DOHH2 (cell line): Measurements from ENCODE around the gene FAM89B.

ENCODE experiments used
- H3F3A ChIP-seq: fragments of 200-600 bp; sonication (generic), shearing (Covaris generic); 2 replicates; pipeline ENCODE4 v1.6.0; 2016; ENCODE audit warnings: antibody characterized with exemption, mild to moderate bottlenecking; ENCODE audit not compliant: control insufficient read depth, insufficient read depth
- H3K27ac ChIP-seq: fragments of 200-600 bp; sonication (generic); 2 replicates; pipeline ENCODE4 v1.5.1; 2014; ENCODE audit warnings: low read depth, mild to moderate bottlenecking, low read length, moderate library complexity
- H3K27me3 ChIP-seq: fragments of 200-600 bp; sonication (generic); 2 replicates; pipeline ENCODE4 v1.6.1; 2014; ENCODE audit warnings: mild to moderate bottlenecking, low read length, mixed read lengths; ENCODE audit not compliant: control insufficient read depth
- H3K36me3 ChIP-seq: fragments of 200-600 bp; sonication (generic); 2 replicates; pipeline ENCODE4 v1.6.1; 2014; ENCODE audit warnings: mild to moderate bottlenecking, low read length, moderate library complexity, mixed read lengths; ENCODE audit not compliant: control insufficient read depth
- H3K4me1 ChIP-seq: fragments of 200-600 bp; sonication (generic); 2 replicates; pipeline ENCODE4 v1.6.1; 2014; ENCODE audit warnings: mild to moderate bottlenecking, low read length, mixed read lengths; ENCODE audit not compliant: control insufficient read depth
- H3K4me2 ChIP-seq: fragments of 200-600 bp; sonication (generic); 2 replicates; pipeline ENCODE4 v1.6.0; 2014; ENCODE audit warnings: mild to moderate bottlenecking, low read length, moderate library complexity
- H3K4me3 ChIP-seq: fragments of 200-600 bp; sonication (generic); 2 replicates; pipeline ENCODE4 v1.5.1; 2014; ENCODE audit warnings: mild to moderate bottlenecking, low read length, mixed read lengths
- H3K79me2 ChIP-seq: fragments of 200-600 bp; sonication (generic); 2 replicates; pipeline ENCODE4 v1.6.1; 2014; ENCODE audit warnings: mild to moderate bottlenecking, low read length, mixed read lengths; ENCODE audit not compliant: control insufficient read depth
- H3K9me2 ChIP-seq: fragments of 200-600 bp; sonication (generic); replicated peaks from 2 replicates; pipeline ENCODE4 v1.6.1; 2014; ENCODE audit warnings: mild to moderate bottlenecking, low read length, mixed read lengths; ENCODE audit not compliant: control insufficient read depth
- H3K9me3 ChIP-seq: fragments of 200-600 bp; sonication (generic); 2 replicates; pipeline ENCODE4 v1.6.1; 2014; ENCODE audit warnings: antibody characterized with exemption, low read length, mixed read lengths; ENCODE audit not compliant: control insufficient read depth, insufficient read depth
- H4K20me1 ChIP-seq: fragments of 200-600 bp; sonication (generic); 2 replicates; pipeline ENCODE4 v1.6.0; 2014; ENCODE audit warnings: low read depth, mild to moderate bottlenecking, antibody characterized with exemption, low read length, moderate library complexity; ENCODE audit not compliant: control insufficient read depth, insufficient read depth
- EZH2phosphoT487 ChIP-seq: fragments of 200-600 bp; sonication (generic); IDR thresholded peaks from 2 replicates; pipeline ENCODE4 v1.6.1; 2017; ENCODE audit warnings: borderline replicate concordance, mild to moderate bottlenecking, antibody characterized with exemption, low read length, moderate library complexity, mixed read lengths
- TF ChIP-seq, protein P1 (sequence below): fragments of 200-600 bp; sonication (generic); IDR thresholded peaks from one replicate; pipeline ENCODE4 v1.5.1; 2014; ENCODE audit warnings: antibody characterized with exemption, mild to moderate bottlenecking, low read depth, low read length; ENCODE audit not compliant: poor library complexity, severe bottlenecking

FAM89B gene

DNA sequence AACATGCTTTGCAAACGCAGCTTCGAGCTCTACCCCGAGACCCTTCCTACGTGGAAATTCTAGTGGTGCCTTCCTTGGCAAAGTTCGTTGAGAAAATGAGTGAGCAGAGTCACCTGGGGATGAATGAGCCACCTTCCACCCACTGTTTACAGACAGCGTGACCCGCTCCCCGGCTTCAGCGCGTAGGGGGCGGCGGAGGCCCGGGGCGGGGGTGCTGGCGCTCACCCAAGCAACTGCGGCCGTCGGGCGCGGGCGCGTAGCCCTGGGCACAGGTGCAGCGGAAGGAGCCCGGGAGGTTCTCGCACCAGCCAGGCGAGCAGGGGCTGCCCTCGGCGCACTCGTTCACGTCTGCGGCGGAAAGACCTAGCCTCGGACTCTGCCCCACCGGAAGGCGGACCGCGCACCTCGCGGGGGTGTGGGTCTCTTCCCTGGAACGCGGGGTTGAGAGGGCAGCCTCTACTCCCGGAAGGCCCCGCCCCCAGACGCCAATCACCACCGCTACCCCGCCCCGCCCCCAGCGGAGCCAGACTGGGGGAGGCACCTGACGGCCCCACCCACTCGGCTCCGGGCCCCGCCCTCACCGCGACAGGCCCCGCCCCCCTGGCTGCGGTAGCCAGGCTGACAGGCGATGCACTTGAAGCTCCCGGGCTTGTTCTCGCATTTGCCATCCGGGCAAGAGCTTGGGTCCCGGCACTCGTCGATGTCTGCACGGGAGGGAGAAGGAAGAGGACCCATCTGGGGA lies 25.9 kb upstream of the FAM89B start:
- peaks cover 16% of the 10 kb centered on the region for H3F3A ChIP-seq
- TF ChIP-seq, protein P1, sequence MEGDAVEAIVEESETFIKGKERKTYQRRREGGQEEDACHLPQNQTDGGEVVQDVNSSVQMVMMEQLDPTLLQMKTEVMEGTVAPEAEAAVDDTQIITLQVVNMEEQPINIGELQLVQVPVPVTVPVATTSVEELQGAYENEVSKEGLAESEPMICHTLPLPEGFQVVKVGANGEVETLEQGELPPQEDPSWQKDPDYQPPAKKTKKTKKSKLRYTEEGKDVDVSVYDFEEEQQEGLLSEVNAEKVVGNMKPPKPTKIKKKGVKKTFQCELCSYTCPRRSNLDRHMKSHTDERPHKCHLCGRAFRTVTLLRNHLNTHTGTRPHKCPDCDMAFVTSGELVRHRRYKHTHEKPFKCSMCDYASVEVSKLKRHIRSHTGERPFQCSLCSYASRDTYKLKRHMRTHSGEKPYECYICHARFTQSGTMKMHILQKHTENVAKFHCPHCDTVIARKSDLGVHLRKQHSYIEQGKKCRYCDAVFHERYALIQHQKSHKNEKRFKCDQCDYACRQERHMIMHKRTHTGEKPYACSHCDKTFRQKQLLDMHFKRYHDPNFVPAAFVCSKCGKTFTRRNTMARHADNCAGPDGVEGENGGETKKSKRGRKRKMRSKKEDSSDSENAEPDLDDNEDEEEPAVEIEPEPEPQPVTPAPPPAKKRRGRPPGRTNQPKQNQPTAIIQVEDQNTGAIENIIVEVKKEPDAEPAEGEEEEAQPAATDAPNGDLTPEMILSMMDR = no peak
- TF ChIP-seq EZH2phosphoT487 = no peak
- H3K4me2 ChIP-seq = peak overlapping the region; percentile 66
- H3K9me2 ChIP-seq = no peaks in the 10 kb centered on the region
- H3K9me3 ChIP-seq = no peaks in the 10 kb centered on the region
- peaks cover 49% of the 10 kb centered on the region for H3K4me1 ChIP-seq
- no peaks in the 10 kb centered on the region for H3K36me3 ChIP-seq
- no peaks in the 10 kb centered on the region for H3K79me2 ChIP-seq
- no peaks in the 10 kb centered on the region for H4K20me1 ChIP-seq
- peak overlapping the region; percentile 53 for H3K4me3 ChIP-seq
- H3K27me3 ChIP-seq = no peaks in the 10 kb centered on the region
- H3K27ac ChIP-seq = peak overlapping the region; percentile 75

DNA sequence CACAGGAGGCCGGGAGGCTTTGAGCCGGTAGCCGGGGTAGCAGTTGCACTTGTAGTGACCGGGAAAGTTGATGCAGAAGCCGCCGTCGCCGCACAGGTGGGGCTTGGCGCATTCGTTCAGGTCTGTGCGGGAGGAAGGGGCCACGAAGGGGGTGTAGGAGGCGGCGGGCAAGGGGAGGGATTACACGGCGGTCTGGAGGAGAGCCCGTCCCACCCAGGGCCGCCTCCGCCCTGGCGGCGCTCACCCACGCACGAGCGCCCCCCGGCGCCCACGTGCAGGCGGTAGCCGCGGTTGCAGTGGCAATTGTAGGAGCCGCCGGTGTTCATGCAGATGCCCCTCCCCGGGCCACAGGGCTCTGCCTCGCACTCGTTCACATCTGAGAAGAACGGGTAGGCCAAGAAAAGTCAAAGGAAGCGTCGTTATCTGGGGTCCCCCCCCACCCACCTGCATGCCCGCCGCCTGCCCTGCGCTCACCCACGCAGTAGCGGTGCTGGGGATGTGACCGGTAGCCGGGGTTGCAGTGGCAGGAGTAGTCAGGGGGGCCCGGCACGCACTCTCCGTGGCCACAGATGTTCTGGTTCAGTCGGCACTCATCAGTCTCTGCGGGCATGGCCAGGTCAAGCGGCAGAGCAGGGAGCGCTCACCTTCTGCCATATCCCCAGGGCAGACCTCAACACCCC lies 24.8 kb upstream of the FAM89B start:
- peak overlapping the region; percentile 75 for H3K27ac ChIP-seq
- no peaks in the 10 kb centered on the region for H3K27me3 ChIP-seq
- peak overlapping the region; percentile 53 for H3K4me3 ChIP-seq
- H3K4me2 ChIP-seq = peak overlapping the region; percentile 66
- H3K4me1 ChIP-seq = peaks cover 56% of the 10 kb centered on the region
- TF ChIP-seq, protein P1 = no peak
- TF ChIP-seq EZH2phosphoT487 = no peak
- no peaks in the 10 kb centered on the region for H4K20me1 ChIP-seq
- no peaks in the 10 kb centered on the region for H3K9me2 ChIP-seq
- H3K36me3 ChIP-seq = no peaks in the 10 kb centered on the region
- no peaks in the 10 kb centered on the region for H3K79me2 ChIP-seq
- no peaks in the 10 kb centered on the region for H3K9me3 ChIP-seq
- H3F3A ChIP-seq = peaks cover 21% of the 10 kb centered on the region

DNA sequence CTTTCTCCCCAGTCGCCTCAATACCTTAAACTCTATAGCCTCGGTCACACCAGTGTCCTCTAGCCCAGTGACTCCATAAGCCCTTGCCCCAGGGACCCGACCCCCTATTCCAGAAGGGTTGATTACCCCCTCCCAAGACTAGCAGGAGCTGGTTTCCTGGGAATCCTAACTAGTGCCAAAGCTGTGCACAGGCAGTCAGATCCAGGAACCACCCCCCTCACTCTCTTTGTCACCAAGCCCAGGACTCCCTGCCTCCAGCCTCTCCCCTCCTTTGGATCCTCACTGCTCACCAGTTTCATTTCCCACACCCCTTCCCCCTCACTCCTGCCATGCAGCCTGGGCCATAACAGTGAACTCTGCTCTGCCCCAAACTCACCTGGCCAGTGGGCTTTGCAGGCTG lies 23.9 kb upstream of the FAM89B start:
- H3K27ac ChIP-seq = no peak overlapping the region
- no peaks in the 10 kb centered on the region for H3K9me2 ChIP-seq
- no peaks in the 10 kb centered on the region for H3K9me3 ChIP-seq
- H3K27me3 ChIP-seq = no peaks in the 10 kb centered on the region
- H3K4me2 ChIP-seq = no peak overlapping the region
- no peaks in the 10 kb centered on the region for H3K79me2 ChIP-seq
- peaks cover 24% of the 10 kb centered on the region for H3F3A ChIP-seq
- H4K20me1 ChIP-seq = no peaks in the 10 kb centered on the region
- H3K36me3 ChIP-seq = no peaks in the 10 kb centered on the region
- peaks cover 64% of the 10 kb centered on the region for H3K4me1 ChIP-seq
- TF ChIP-seq EZH2phosphoT487 = no peak
- TF ChIP-seq, protein P1 = no peak
- H3K4me3 ChIP-seq = no peak overlapping the region
